ENCODE measurements around the gene CZIB.

- TF ChIP-seq CTCF (IDR thresholded peaks at IDR 0.05 in 4 of 5, conservative IDR thresholded peaks at IDR 0.05 in 1 of 5) (no peak), POLR2A (IDR thresholded peaks at IDR 0.05) (no peak)
These were observed 490 bp upstream of the CZIB start for GRCh38 chr1:53220962-53221286.
